OCI-LY7 (cell line): ENCODE measurements around the gene SLC25A38. TPM values are rescaled to one million over a fixed set of nuclear protein-coding genes. Genes with fewer than 3 reads are reported as not detected.

Experiments
- BruUV-seq: library from RNA; stranded (reverse); fragments of 400-500 nt; replicated peaks from 2 replicates; lab custom pipeline; 2021; lab: Mats Ljungman, UMichigan
- CTCF ChIA-PET: fragments of 300-600 bp; sonication (Branson Sonifier 250); formaldehyde crosslinking; loops from one replicate; lab custom pipeline; 2022; ENCODE audit warnings: antibody characterized with exemption; ENCODE audit not compliant: unreplicated experiment; lab: Charles Lee
- POLR2A ChIA-PET: fragments of 300-600 bp; sonication (Branson Sonifier 250); formaldehyde crosslinking; loops from one replicate; lab custom pipeline; 2022; ENCODE audit warnings: antibody characterized with exemption; lab: Charles Lee
- DNase-seq: peaks from one replicate; pipeline ENCODE4 v3.0.0-alpha.2; 2015; ENCODE audit warnings: low spot score
- H2AFZ ChIP-seq: fragments of 200-600 bp; sonication (generic), shearing (Covaris generic); 2 replicates; pipeline ENCODE4 v1.6.1; 2014; ENCODE audit warnings: mild to moderate bottlenecking, antibody characterized with exemption, low read length, moderate library complexity
- H3K27ac ChIP-seq: fragments of 200-600 bp; sonication (generic); 2 replicates; pipeline ENCODE4 v1.5.1; 2014; ENCODE audit warnings: mixed run types, low read depth, mild to moderate bottlenecking, moderate library complexity, low read length, inconsistent platforms; ENCODE audit not compliant: poor library complexity, severe bottlenecking
- H3K36me3 ChIP-seq: fragments of 200-600 bp; sonication (generic); 2 replicates; pipeline ENCODE4 v1.6.1; 2014; ENCODE audit warnings: mild to moderate bottlenecking, antibody characterized with exemption, low read length, moderate library complexity, mixed read lengths; ENCODE audit not compliant: insufficient read depth
- H3K4me1 ChIP-seq: fragments of 200-600 bp; sonication (generic); 2 replicates; pipeline ENCODE4 v1.5.1; 2014; ENCODE audit warnings: mild to moderate bottlenecking, low read length; ENCODE audit not compliant: insufficient read depth, poor library complexity, severe bottlenecking
- H3K4me2 ChIP-seq: fragments of 200-600 bp; sonication (generic); 2 replicates; pipeline ENCODE4 v1.6.1; 2014; ENCODE audit warnings: mild to moderate bottlenecking, low read length
- H3K4me3 ChIP-seq: fragments of 200-600 bp; sonication (generic); 2 replicates; pipeline ENCODE4 v1.5.1; 2014; ENCODE audit warnings: mild to moderate bottlenecking, low read depth, low read length; ENCODE audit not compliant: poor library complexity, severe bottlenecking
- H3K79me2 ChIP-seq: fragments of 200-600 bp; sonication (generic); 2 replicates; pipeline ENCODE4 v1.6.1; 2016; ENCODE audit warnings: low read depth, mild to moderate bottlenecking, low read length, moderate library complexity, mixed read lengths; ENCODE audit not compliant: insufficient read depth
- H3K9me2 ChIP-seq: fragments of 200-600 bp; sonication (generic); 2 replicates; pipeline ENCODE4 v1.6.1; 2016; ENCODE audit warnings: mild to moderate bottlenecking, low read length, mixed read lengths; ENCODE audit not compliant: insufficient read depth
- H3K9me3 ChIP-seq: fragments of 200-600 bp; sonication (generic); 2 replicates; pipeline ENCODE4 v1.6.1; 2014; ENCODE audit warnings: mild to moderate bottlenecking, mixed run types, low read length, mixed read lengths
- H4K20me1 ChIP-seq: fragments of 200-600 bp; sonication (generic); 2 replicates; pipeline ENCODE4 v1.6.1; 2014; ENCODE audit warnings: mild to moderate bottlenecking, antibody characterized with exemption, low read length, moderate library complexity, mixed read lengths; ENCODE audit not compliant: insufficient read depth
- EZH2phosphoT487 ChIP-seq: fragments of 200-600 bp; sonication (generic); IDR thresholded peaks from 2 replicates; pipeline ENCODE4 v1.6.1; 2018; ENCODE audit warnings: low read depth, borderline replicate concordance, mild to moderate bottlenecking, mixed run types, antibody characterized with exemption, low read length, moderate library complexity, mixed read lengths
- intact Hi-C: fragments of 100-400 bp; cut with micrococcal nuclease; formaldehyde crosslinking; loops from one replicate; pipeline ENCODE4 v1.10.0; 2022; ENCODE audit not compliant: unreplicated experiment
- total RNA-seq, 2 experiments: library from RNA; depleted of rRNA in 1 of 2; stranded (reverse); fragments of >200 nt in 1 of 2; shearing (Covaris generic) in 1 of 2; gene quantifications; 2 replicates each; pipeline ENCODE4 v1.2.3, GENCODE V29; 2014 to 2022
- TF ChIP-seq, protein P1 (sequence below): fragments of 200-600 bp; sonication (generic); conservative IDR thresholded peaks from 2 replicates; pipeline ENCODE4 v1.5.1; 2014; ENCODE audit warnings: mild to moderate bottlenecking, antibody characterized with exemption, low read length, moderate library complexity, mixed read lengths

Gene SLC25A38
- total RNA-seq, 2 experiments from 2014 or later: 32.6 to 35.4 TPM

DNA sequence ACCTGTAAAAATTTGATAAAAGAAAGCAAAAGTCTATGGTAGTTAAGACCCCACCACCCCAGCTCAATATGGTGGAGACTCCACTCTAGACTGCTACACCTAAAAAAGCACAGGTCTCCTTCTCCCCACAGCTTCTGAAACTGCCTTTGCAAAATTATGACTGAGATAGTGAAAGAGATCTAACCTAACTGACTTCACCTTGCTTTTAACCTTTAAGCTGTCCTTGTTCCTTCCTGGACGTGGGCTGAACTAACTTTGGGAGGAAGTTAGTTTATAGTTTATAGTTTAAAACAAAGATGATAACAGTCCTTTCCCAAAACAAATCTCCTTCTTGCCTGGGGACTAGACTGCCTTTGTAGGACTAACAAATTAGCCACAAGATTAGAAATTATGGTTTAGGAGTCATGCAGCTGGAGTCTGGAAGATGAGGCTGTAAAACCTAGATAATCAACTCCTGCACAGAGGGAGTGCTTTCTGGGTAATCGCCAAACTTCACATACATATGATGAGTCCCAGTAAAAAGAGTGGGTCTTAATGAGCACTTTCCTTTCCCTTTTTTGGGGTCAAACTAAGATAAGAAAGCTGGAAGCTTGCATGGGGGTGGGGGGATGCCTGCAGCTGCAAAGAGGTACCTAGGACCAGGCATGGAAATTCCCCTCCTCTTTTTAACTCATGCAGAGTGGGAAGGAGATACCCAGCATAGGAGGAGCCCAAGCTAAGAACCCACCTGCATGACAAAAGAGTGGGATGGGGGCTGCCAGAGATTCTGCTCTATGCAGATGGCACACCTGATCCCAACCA, 36.2 kb upstream of the SLC25A38 start:
- H3K79me2 ChIP-seq: no peaks in the 10 kb centered on the region
- DNase-seq: no peak
- BruUV-seq: no TSS peak
- no peaks in the 10 kb centered on the region for H3K9me3 ChIP-seq
- H3K9me2 ChIP-seq: no peaks in the 10 kb centered on the region
- H3K4me1 ChIP-seq: no peaks in the 10 kb centered on the region
- ChIA-PET POLR2A (interaction anchor here (0.6 kb wide), 1 partner anchor 156 kb away, joined by 7 read pairs; no protein-coding TSS in a partner anchor), CTCF (no interaction called here)
- H3K27ac ChIP-seq: no peak overlapping the region
- H4K20me1 ChIP-seq: no peaks in the 10 kb centered on the region
- no peak overlapping the region for H3K4me3 ChIP-seq
- no peak for TF ChIP-seq EZH2phosphoT487
- TF ChIP-seq, protein P1, sequence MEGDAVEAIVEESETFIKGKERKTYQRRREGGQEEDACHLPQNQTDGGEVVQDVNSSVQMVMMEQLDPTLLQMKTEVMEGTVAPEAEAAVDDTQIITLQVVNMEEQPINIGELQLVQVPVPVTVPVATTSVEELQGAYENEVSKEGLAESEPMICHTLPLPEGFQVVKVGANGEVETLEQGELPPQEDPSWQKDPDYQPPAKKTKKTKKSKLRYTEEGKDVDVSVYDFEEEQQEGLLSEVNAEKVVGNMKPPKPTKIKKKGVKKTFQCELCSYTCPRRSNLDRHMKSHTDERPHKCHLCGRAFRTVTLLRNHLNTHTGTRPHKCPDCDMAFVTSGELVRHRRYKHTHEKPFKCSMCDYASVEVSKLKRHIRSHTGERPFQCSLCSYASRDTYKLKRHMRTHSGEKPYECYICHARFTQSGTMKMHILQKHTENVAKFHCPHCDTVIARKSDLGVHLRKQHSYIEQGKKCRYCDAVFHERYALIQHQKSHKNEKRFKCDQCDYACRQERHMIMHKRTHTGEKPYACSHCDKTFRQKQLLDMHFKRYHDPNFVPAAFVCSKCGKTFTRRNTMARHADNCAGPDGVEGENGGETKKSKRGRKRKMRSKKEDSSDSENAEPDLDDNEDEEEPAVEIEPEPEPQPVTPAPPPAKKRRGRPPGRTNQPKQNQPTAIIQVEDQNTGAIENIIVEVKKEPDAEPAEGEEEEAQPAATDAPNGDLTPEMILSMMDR: no peak
- no peaks in the 10 kb centered on the region for H3K36me3 ChIP-seq
- H3K4me2 ChIP-seq: no peak overlapping the region
- H2AFZ ChIP-seq: no peak overlapping the region
- intact Hi-C loops: no loop called here

DNA sequence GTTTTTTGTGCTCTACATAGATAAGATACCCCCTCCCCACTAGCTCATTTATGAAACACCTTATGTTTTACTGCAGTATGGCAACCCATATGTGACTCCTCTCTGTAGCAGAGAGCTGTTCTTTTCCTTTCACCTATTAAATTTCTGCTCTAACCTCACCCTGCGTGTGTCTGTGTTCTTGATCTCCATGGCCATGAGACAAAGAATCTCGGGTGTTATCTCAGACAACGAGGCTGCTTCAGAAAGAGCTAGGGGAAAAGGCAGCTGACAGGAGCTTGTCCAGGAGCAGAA, 35.6 kb upstream of the SLC25A38 start:
- H3K4me1 ChIP-seq: no peaks in the 10 kb centered on the region
- intact Hi-C loops: no loop called here
- no peaks in the 10 kb centered on the region for H3K9me3 ChIP-seq
- no peak overlapping the region for H3K27ac ChIP-seq
- no peaks in the 10 kb centered on the region for H3K36me3 ChIP-seq
- H3K4me3 ChIP-seq: no peak overlapping the region
- no peak overlapping the region for H2AFZ ChIP-seq
- BruUV-seq: no TSS peak
- CTCF ChIA-PET: no interaction called here
- H3K79me2 ChIP-seq: no peaks in the 10 kb centered on the region
- POLR2A ChIA-PET: interaction anchor here (0.7 kb wide), 2 partner anchors 1806 to 1880 kb away, joined by 3 to 6 read pairs; no protein-coding TSS in a partner anchor
- TF ChIP-seq, protein P1: no peak
- H3K4me2 ChIP-seq: no peak overlapping the region
- H3K9me2 ChIP-seq: no peaks in the 10 kb centered on the region
- DNase-seq: no peak
- H4K20me1 ChIP-seq: no peaks in the 10 kb centered on the region

DNA sequence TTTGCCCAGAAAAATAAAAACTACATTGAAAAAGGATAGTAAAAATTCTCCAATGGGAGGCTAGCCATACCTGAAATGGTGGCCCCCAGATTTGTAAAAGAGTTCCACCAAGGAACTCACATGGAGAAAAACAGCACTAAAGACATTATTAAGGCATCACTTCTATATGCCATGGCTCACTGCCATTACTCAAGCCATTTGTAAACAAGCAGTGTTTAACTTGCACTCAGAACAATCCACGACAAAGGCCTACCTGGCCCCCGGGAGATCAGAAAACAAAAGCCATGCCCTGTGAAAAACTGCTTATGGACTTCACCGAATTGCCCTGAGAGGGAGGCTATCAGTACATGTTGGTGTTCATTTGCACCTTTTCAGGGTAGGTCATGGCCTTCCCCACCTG, 34.1 kb upstream of the SLC25A38 start:
- no peaks in the 10 kb centered on the region for H4K20me1 ChIP-seq
- no peak overlapping the region for H3K4me2 ChIP-seq
- H3K36me3 ChIP-seq: no peaks in the 10 kb centered on the region
- no peaks in the 10 kb centered on the region for H3K4me1 ChIP-seq
- no peak overlapping the region for H3K4me3 ChIP-seq
- H3K79me2 ChIP-seq: no peaks in the 10 kb centered on the region
- H3K9me3 ChIP-seq: no peaks in the 10 kb centered on the region
- BruUV-seq: no TSS peak
- no peak for TF ChIP-seq EZH2phosphoT487
- TF ChIP-seq, protein P1: no peak
- H3K9me2 ChIP-seq: no peaks in the 10 kb centered on the region
- no peak overlapping the region for H3K27ac ChIP-seq
- no peak overlapping the region for H2AFZ ChIP-seq
- ChIA-PET POLR2A (interaction anchor here (1.0 kb wide), 1 partner anchor 72 kb away, joined by 3 read pairs; no protein-coding TSS in a partner anchor), CTCF (no interaction called here)
- intact Hi-C loops: no loop called here
- no peak for DNase-seq
